ENCODE measurements around the gene ZNF816. TPM values are rescaled to one million over a fixed set of nuclear protein-coding genes. Genes with fewer than 3 reads are reported as not detected.
"Not testable (repeated sequence)": the region's sequence is repeated elsewhere in the genome, so short reads cannot be mapped to it uniquely, and the experiment has no call there.

The ZNF816 gene
- total and polyA plus RNA-seq, 8 donors: 3.2 to 12.1 (median 4.7) TPM

DNA sequence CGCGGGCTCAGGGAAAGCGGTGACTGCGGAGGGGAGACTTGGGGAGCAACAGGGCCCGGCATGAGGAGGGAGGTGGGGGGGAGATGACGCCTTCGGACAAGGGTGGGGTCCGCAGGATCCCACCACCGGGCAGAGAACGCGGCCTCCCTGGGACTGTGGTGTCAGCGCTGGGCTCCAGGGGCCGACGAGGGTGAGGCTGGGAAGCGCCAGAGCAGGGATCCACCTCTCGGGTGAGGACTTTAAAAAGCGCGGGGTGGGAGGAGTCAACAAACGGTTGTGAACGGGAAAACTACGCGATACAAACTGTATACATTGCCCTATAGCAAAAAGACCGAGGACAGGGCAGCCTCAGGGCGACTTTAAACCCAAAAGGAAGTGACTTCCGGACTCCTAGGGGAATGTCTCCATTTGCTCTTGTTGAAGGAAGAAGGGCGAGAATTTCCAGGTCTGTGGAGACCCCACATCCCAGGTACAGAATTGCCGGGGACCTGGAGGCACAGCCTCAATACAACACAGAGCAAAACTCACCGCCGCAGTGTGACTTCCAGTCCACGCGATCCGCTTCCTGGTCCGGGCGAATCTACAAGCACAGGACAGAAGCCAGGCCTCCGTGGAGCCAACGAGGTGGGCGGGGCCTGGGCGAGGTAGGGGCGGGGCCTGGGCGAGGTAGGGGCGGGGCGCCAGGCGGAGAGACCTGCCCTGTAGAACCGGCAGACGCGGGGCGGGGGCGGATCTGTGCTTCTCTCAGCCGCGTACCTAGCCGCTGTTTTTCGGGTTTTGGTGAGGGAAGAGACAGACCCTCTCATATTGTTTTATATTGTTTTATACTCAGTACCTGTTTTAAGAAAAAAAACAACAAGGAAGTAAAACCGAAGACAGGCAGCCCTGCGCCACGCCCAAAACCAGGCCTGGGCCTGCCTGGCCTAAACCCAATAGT is 39.6 kb downstream of the ZNF816 start, which contains the start of gene ZNF888:
Gene ZNF888 (minus strand): TSS at position 588 of the 937 bp plus-strand sequence. CDS start 5,555 bp downstream, outside the sequence.
- H3K27ac ChIP-seq: peak within 1 kb of the TSS; percentile 51 to 92 (median 70)
- TF ChIP-seq, protein P1, sequence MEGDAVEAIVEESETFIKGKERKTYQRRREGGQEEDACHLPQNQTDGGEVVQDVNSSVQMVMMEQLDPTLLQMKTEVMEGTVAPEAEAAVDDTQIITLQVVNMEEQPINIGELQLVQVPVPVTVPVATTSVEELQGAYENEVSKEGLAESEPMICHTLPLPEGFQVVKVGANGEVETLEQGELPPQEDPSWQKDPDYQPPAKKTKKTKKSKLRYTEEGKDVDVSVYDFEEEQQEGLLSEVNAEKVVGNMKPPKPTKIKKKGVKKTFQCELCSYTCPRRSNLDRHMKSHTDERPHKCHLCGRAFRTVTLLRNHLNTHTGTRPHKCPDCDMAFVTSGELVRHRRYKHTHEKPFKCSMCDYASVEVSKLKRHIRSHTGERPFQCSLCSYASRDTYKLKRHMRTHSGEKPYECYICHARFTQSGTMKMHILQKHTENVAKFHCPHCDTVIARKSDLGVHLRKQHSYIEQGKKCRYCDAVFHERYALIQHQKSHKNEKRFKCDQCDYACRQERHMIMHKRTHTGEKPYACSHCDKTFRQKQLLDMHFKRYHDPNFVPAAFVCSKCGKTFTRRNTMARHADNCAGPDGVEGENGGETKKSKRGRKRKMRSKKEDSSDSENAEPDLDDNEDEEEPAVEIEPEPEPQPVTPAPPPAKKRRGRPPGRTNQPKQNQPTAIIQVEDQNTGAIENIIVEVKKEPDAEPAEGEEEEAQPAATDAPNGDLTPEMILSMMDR (IDR thresholded peaks at IDR 0.05): no peak
- peaks cover 0 to 5% (median 0%) of the 10 kb centered on the region in 3 donors for H3K4me1 ChIP-seq
- H3K27me3 ChIP-seq: no peaks in the 10 kb centered on the region
- H3K9me3 ChIP-seq: no peaks in the 10 kb centered on the region
- 1 to 2% methylated on average over 55 of the region's 55 CpGs for WGBS, 2 donors
- intact Hi-C loops (cut with DNase I): no loop called here
- DNase-seq: peak; percentile 87 to 98 (median 93)
- H3K4me3 ChIP-seq: peak within 1 kb of the TSS; percentile 29 to 59 (median 54)
- peak; percentile 99 to 100 (median 99) for ATAC-seq
- no peak for FAIRE-seq
- H3K36me3 ChIP-seq: no peaks in the 10 kb centered on the region

DNA sequence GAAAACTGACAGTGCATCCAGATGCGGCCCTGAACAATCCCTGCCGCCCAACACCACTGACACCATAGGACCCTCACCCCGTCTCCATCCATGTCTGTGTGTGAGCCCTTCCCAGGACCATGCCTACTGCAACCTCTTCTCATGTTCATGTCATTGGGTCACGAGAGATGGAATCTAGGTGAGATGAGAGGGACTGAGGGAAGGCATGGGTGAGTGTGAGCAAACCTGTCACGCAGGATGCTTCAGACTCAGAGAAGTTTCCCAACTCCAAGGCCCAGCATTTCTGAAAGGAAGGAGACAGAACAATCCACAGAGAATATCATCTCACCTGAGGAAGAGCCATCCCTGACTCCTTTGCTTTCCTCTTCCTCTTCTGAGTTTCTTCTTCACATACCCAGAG is 45.1 kb downstream of the ZNF816 start:
- FAIRE-seq: no peak
- H3K36me3 ChIP-seq: peaks cover 0 to 19% (median 0%) of the 10 kb centered on the region in 3 donors
- WGBS, 2 donors: 96 to 98% methylated on average over 5 of the region's 5 CpGs

DNA sequence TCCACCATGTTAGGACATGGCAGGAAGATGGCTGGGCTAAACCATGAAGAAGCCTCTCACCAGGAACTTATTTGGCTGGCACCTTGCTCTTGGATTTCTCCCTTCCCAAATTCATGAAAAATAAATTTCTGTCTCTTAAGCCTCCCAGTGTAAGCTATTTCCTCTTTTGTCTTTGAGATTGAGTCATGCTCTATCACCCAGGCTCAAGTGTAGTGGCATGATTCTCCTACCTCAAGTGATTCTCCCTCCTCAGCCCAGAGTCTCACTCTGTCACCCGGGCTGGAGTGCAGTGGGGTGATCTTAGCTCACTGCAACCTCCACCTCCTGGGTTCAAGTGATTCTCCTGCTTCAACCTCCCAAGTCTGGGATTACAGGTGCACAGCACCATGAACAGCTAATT is 52.0 kb downstream of the ZNF816 start:
- intact Hi-C loops (cut with DNase I): no loop called here
- no peak overlapping the region for H3K27ac ChIP-seq
- H3K4me3 ChIP-seq: no peak overlapping the region
- DNase-seq (no peak), FAIRE-seq (no peak), ATAC-seq (no peak)
- no peaks in the 10 kb centered on the region for H3K4me1 ChIP-seq
- H3K9me3 ChIP-seq: no peaks in the 10 kb centered on the region
- H3K36me3 ChIP-seq: peaks cover 0 to 32% (median 6%) of the 10 kb centered on the region in 3 donors
- TF ChIP-seq, protein P1 (IDR thresholded peaks at IDR 0.05): no peak
- no peaks in the 10 kb centered on the region for H3K27me3 ChIP-seq
- WGBS, 2 donors: 94 to 100% methylated on average over 1 of the region's 1 CpG

More for the DNA sequence above, 45.1 kb downstream of the ZNF816 start:
- TF ChIP-seq, protein P1 (IDR thresholded peaks at IDR 0.05): no peak
- intact Hi-C loops (cut with DNase I): no loop called here
- Histone ChIP-seq H3K27me3 (no peaks in the 10 kb centered on the region), H3K4me3 (no peak overlapping the region), H3K4me1 (peaks cover 0 to 5% (median 0%) of the 10 kb centered on the region in 3 donors), H3K9me3 (no peaks in the 10 kb centered on the region), H3K27ac (no peak overlapping the region)
- ATAC-seq (no peak), DNase-seq (no peak)

DNA sequence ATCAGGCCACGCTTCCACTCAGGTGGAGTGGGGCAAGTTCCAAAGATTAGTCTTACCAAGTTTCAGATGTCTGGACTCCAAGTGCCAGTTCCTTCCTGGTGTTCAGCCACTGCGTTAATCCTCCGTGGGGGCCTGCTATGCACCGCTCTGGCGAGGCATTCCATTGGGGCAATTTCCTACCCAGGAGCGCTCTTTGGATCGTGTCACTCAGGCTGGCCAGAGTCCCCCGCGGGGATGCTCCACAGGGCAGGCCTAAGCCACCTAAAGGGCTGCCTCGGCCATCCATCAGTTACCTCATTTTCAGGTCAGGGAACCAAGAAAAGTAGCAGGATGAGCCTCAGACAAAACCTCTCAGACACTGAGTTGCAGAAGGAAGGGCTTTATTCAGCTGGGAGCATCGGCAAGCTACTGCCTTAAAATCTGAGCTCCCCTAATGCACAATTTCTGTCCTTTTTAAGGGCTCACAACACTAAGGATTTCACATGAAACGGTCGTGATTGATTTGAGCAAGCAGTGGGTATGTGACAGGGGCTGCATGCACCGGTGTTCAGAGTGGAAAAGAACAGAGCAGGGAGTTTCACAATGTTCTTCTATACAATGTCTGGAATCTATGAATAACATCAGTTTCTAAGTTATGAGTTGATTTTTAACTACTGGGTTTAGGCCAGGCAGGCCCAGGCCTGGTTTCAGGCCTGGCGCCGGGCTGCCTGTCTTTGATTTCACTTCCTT is 58.5 kb downstream of the ZNF816 start:
- H3K36me3 ChIP-seq: peaks cover 0 to 16% (median 6%) of the 10 kb centered on the region in 3 donors
- H3K4me3 ChIP-seq; DNase-seq; H3K4me1 ChIP-seq; intact Hi-C loops (cut with DNase I); H3K27me3 ChIP-seq; H3K9me3 ChIP-seq; FAIRE-seq: not testable (repeated sequence)
- peak overlapping the region; percentile 42 to 68 (median 49) for H3K27ac ChIP-seq
- peak in 1 of 4 donors; percentile 46 for ATAC-seq
- WGBS, 2 donors: 68 to 69% methylated on average over 16 of the region's 16 CpGs

DNA sequence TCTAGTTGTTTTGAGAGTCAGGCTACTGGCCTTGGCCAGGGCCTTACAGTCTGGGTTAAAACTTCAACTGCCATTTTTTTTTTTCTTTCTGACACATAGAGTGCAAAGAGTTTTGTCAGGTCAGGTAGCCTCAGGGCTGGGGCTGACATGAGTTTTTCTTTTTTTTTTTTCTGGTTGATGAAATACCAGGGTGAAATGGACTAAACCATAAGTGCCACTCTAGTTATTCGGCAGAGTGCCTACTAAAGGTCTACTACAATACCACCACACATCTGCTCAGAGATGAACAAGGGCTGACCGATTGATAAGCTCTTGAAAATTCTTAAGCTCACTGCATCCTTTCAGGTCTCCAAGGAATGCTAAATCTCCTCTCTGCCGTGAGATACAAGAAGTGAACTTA is 60.8 kb downstream of the ZNF816 start:
- FAIRE-seq: no peak

More for the DNA sequence above, 60.8 kb downstream of the ZNF816 start:
- no peaks in the 10 kb centered on the region for H3K27me3 ChIP-seq
- TF ChIP-seq, protein P1 (IDR thresholded peaks at IDR 0.05): no peak
- H3K4me3 ChIP-seq: no peak overlapping the region
- 29 to 33% methylated on average over 3 of the region's 3 CpGs for WGBS, 2 donors
- H3K9me3 ChIP-seq: no peaks in the 10 kb centered on the region
- H3K4me1 ChIP-seq: peaks cover 0 to 7% (median 0%) of the 10 kb centered on the region in 3 donors
- H3K27ac ChIP-seq: no peak overlapping the region
- no peak for DNase-seq
- intact Hi-C loops (cut with DNase I): no loop called here
- peaks cover 0 to 7% (median 0%) of the 10 kb centered on the region in 3 donors for H3K36me3 ChIP-seq
- ATAC-seq: no peak
